ENCODE measurements around the gene TRMT112.

Gene TRMT112

GRCh38 chr11:64317325-64317960 lies at the start of gene TRMT112:
TSS of gene TRMT112 (minus strand) at chr11:64317559. CDS start at chr11:64317526, 33 bp downstream.
- DNase-seq, result peak; percentile 92

GRCh38 chr11:64366751-64367150 lies 49.4 kb upstream of the TRMT112 start:
- no peak for DNase-seq

GRCh38 chr11:64364911-64365310 lies 47.6 kb upstream of the TRMT112 start:
- DNase-seq, result no peak

GRCh38 chr11:64364435-64364834 lies 47.1 kb upstream of the TRMT112 start:
- DNase-seq, result no peak

GRCh38 chr11:64362339-64362738 lies 45.0 kb upstream of the TRMT112 start:
- no peak for DNase-seq

GRCh38 chr11:64361659-64362058 lies 44.3 kb upstream of the TRMT112 start:
- DNase-seq, result no peak

- no peak for DNase-seq
Observed at GRCh38 chr11:64360448-64360921, 43.1 kb upstream of the TRMT112 start.

- no peak for DNase-seq
Observed at GRCh38 chr11:64359712-64360445, 42.5 kb upstream of the TRMT112 start.

GRCh38 chr11:64358907-64359711 lies 41.8 kb upstream of the TRMT112 start, which contains the start of gene RPS6KA4:
TSS of gene RPS6KA4 (plus strand) at chr11:64359162. CDS start at chr11:64359236, 74 bp downstream.
- DNase-seq, result peak; percentile 65

- DNase-seq, result no peak
Observed at GRCh38 chr11:64358536-64358906, 41.2 kb upstream of the TRMT112 start.

GRCh38 chr11:64357904-64358535 lies 40.7 kb upstream of the TRMT112 start:
- peak; percentile 27 for DNase-seq

GRCh38 chr11:64357446-64357845 lies 40.1 kb upstream of the TRMT112 start:
- no peak for DNase-seq

GRCh38 chr11:64356498-64357411 lies 39.4 kb upstream of the TRMT112 start:
- DNase-seq, result no peak

GRCh38 chr11:64355078-64355940 lies 38.0 kb upstream of the TRMT112 start:
- peak; percentile 84 for DNase-seq

- DNase-seq, result no peak
Observed at GRCh38 chr11:64353715-64354506, 36.6 kb upstream of the TRMT112 start.

GRCh38 chr11:64352995-64353714 lies 35.8 kb upstream of the TRMT112 start:
- no peak for DNase-seq

- no peak for DNase-seq
Observed at GRCh38 chr11:64352099-64352994, 35.0 kb upstream of the TRMT112 start.

- no peak for DNase-seq
Observed at GRCh38 chr11:64351136-64351631, 33.8 kb upstream of the TRMT112 start.
